HL-60 (cell line): ENCODE measurements around the gene CNDP1.

Source experiments
- CTCF ChIP-seq: IDR thresholded peaks from one replicate; pipeline ENCODE4 v1.5.1; 2011; ENCODE audit warnings: low read length, control low read depth, inconsistent platforms; ENCODE audit not compliant: insufficient read depth
- GABPA ChIP-seq: IDR thresholded peaks from 2 replicates; pipeline ENCODE4 v1.6.1; 2012; ENCODE audit warnings: low read depth
- POLR2AphosphoS5 ChIP-seq: IDR thresholded peaks from 2 replicates; pipeline ENCODE4 v1.6.1; 2012; ENCODE audit warnings: low read depth

DNA sequence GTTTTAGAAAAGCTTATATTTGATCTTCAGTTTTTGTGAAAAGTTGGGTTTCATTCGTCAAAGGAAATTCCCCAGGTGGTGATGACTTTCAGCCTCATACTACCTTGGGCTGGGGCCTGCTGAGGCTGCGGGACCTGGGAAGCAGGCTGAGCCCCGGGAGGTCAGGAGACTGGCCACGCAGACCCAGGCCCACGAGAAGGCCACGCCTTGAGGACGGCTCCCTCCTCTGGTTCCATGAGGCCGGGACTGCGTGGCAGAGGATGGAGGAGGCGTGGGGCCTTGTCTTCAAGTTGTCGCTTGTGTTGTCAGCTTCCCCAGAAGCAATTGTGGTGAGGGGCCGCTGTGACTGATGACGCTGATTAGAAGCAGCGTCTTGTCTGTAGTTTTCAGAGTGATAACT lies 26.4 kb upstream of the CNDP1 start:
- TF ChIP-seq CTCF (no peak), GABPA (no peak), POLR2AphosphoS5 (no peak)
